ENCODE results near the gene EIF3I.

The EIF3I gene

DNA sequence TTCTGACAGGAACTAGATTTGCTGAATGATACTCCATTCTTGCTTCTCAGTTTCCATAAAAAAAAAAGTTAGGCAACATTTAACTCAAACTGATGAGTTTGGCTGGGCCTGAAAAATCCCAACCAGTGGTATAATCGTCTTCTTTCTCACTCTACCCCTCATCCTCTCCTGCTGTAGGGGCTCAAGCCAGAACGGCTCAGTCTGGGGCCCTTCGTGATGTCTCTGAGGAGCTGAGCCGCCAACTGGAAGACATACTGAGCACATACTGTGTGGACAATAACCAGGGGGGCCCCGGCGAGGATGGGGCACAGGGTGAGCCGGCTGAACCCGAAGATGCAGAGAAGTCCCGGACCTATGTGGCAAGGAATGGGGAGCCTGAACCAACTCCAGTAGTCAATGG is 41.1 kb upstream of the EIF3I start:
- TF ChIP-seq ZFX (IDR thresholded peaks at IDR 0.05): no peak
- TF ChIP-seq, protein P1, sequence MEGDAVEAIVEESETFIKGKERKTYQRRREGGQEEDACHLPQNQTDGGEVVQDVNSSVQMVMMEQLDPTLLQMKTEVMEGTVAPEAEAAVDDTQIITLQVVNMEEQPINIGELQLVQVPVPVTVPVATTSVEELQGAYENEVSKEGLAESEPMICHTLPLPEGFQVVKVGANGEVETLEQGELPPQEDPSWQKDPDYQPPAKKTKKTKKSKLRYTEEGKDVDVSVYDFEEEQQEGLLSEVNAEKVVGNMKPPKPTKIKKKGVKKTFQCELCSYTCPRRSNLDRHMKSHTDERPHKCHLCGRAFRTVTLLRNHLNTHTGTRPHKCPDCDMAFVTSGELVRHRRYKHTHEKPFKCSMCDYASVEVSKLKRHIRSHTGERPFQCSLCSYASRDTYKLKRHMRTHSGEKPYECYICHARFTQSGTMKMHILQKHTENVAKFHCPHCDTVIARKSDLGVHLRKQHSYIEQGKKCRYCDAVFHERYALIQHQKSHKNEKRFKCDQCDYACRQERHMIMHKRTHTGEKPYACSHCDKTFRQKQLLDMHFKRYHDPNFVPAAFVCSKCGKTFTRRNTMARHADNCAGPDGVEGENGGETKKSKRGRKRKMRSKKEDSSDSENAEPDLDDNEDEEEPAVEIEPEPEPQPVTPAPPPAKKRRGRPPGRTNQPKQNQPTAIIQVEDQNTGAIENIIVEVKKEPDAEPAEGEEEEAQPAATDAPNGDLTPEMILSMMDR (conservative IDR thresholded peaks at IDR 0.05): no peak
- H3K27ac ChIP-seq: peak overlapping the region; percentile 94; the same call in 1 of the 2 replicates

- no peak overlapping the region; the same call in 1 of the 2 replicates for H3K27ac ChIP-seq
- TF ChIP-seq ZFX (IDR thresholded peaks at IDR 0.05): no peak
- TF ChIP-seq, protein P1 (conservative IDR thresholded peaks at IDR 0.05): no peak
These were observed 40.6 kb upstream of the EIF3I start for GRCh38 chr1:32181563-32181962.

DNA sequence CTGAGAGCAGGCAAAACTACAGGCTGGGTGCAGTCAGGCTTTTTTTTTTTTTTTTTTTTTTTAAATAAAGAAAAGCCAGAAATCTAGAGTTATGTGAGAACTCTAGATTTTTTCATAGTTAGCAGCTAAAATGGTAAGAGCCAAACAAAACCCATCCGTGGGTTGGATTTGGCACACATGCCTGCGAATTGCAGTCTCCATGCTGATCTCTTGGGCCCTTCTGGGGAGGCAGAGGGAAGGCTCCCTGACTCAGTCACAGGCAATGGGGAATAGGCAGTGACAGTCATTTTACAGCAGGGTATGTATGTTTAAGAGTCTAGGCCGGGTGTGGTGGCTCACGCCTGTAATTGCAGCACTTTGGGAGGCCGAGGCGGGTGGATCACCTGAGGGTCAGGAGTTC is 40.1 kb upstream of the EIF3I start:
- TF ChIP-seq, protein P1 (conservative IDR thresholded peaks at IDR 0.05): no peak
- no peak for TF ChIP-seq ZFX (IDR thresholded peaks at IDR 0.05)
- no peak overlapping the region for H3K27ac ChIP-seq

DNA sequence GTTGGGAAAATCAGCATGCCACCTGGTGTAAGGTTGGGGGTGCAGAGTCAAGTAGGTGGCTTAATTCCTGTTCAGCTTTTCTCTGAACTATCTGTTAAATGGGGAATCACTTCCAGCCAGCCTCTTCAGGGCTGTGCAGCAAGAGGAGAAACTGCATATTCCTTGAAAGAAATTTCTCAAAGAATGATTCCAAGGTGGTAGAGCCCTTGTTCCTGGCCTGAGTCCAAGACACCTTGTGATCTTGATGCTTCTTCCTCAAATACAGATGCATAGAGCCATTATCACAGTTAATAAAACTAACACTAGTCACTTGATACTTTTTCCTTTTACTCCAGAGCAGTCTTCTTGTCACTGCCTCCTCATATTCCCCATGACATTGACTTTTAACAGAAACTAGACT is 37.6 kb upstream of the EIF3I start:
- TF ChIP-seq ZFX (IDR thresholded peaks at IDR 0.05): no peak
- TF ChIP-seq, protein P1 (conservative IDR thresholded peaks at IDR 0.05): no peak
- H3K27ac ChIP-seq: no peak overlapping the region

DNA sequence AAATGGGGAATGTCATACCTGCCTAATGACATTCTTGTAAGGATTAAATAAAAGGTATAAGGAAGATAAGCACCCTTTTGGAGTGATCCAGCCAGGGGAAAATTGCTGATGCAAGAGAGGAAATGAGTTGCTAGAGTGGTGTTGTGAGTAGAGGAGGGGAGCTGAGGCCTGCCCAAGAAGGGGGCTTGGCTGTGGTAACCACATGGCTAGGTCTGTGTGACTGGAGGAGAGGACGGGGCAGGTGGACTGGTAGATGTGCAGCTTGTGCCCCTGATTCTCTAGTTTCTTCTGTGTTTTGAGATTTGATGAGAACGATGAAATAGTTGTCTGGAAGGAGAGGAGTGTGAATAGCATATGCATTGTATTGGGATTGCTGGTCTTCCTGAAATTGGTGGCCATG is 36.1 kb upstream of the EIF3I start:
- no peak for TF ChIP-seq ZFX (IDR thresholded peaks at IDR 0.05)
- TF ChIP-seq, protein P1 (conservative IDR thresholded peaks at IDR 0.05): no peak
- no peak overlapping the region for H3K27ac ChIP-seq

- H3K27ac ChIP-seq: no peak overlapping the region
- TF ChIP-seq, protein P1 (conservative IDR thresholded peaks at IDR 0.05): no peak
- no peak for TF ChIP-seq ZFX (IDR thresholded peaks at IDR 0.05)
These were observed 35.7 kb upstream of the EIF3I start for GRCh38 chr1:32186491-32186890.

GRCh38 chr1:32187850-32188249 is 34.4 kb upstream of the EIF3I start:
- TF ChIP-seq ZFX (IDR thresholded peaks at IDR 0.05): no peak
- TF ChIP-seq, protein P1 (conservative IDR thresholded peaks at IDR 0.05): no peak
- no peak overlapping the region for H3K27ac ChIP-seq

Data from C4-2B (cell line).